NCI-H748 (cell line): ENCODE results near the gene TM7SF2.

ENCODE experiments used
- DNase-seq: peaks from one replicate; lab custom pipeline; 2025; ENCODE audit not compliant: unreplicated experiment; lab: John Stamatoyannopoulos, UW

Gene TM7SF2

DNA sequence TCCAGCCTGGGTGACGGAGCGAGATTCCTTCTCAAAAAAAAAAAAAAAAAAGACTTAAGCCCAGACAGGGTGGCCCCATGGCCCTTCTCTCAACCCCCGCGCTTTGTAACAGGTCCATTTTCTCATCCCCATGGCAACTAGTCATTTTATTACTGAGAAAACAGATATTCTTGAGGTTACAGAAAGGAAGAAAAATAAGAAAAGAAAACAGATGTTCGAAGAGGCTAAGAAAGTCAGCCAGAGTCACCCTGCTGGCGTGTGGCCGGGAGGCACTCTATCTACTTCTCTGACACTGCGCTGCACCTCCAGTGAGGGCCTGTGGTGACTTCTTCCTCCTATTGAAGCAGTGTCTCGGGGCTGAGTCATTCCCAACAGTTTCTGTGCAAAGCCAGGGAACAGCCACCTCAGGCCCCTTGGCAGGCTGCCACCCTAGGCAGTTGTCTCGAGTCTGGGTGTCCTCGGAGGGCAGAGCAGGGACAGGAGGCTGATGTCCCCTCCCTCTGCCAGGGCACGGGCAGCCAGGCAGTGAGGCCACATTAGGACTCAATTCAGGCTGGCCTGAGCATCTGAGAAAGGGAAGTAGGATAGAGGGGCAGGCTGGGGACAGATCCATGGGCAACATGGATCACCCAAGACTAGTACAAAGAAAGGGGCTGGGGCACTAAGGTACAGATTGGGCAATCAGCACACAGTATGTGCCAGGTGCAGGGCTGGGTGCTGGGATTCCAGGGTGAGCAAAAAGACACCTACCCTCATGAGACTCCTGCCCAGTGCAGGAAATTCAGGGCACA, 39.0 kb downstream of the TM7SF2 start:
- DNase-seq, result peak; percentile 7

DNA sequence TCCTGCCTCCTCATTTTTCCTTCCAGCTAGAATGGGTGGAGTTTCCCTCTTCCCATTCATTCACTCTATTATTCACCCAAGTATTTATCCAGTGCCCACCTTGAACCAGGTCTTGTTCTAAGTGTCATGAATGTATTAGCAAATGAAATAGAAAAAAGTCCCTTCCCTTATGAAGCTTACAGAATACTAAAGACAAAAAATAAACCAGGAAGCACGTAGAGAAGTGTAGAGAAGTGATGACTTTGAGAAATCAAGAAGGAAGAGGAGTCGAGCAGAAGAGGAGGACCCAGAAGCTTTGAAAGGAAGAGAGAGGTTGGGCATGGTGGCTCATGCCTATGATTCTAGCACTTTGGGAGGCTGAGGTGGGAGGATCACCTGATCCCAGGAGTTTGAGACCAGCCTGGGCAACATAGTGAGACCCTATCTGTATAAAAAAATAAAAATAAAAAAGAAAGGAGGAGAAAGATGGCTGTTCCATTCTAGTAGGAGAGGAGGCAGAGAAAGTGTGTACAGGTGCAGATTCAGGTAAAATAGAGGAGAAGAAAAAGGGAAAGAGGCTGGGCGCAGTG, 39.7 kb downstream of the TM7SF2 start:
- DNase-seq, result no peak

GRCh38 chr11:65152122-65152521, 40.5 kb downstream of the TM7SF2 start:
- no peak for DNase-seq

GRCh38 chr11:65156256-65156655, 44.6 kb downstream of the TM7SF2 start:
- DNase-seq, result no peak

DNA sequence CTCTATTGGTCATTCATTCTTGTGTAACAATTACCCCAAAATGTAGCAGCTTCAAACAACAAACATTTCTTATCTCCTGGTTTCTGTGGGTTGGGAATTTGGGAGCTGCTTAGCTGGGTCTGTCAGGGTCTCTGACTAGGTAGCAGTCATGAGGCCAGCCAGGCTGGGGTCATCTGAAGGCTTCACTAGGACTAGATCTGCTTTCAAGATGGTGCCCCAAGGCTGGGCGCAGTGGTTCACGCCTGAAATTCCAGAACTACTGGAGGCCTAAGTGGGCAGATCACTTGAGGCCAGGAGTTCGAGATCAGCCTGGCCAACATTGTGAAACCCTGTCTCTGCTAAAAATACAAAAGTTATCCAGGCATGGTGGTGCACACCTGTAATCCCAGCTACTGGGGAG, 45.3 kb downstream of the TM7SF2 start:
- no peak for DNase-seq

DNA sequence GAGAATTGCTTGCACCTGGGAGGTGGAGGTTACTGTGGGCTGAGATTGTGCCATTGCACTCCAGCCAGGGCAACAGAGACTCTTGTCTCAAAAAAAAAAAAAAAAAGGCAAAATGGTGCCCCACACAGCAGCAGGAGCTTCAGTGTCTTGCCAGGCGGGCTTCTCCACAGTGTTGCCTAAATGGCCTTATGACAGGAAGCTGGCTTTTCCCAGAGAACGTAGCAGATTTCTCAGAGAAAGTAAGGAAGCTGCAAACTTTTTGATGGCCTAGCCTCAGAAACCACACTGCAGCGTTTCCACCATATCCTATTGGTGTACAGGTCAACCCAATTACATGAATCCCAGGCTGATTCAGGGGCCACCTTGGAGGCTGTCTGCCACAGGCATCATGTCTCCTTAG, 45.7 kb downstream of the TM7SF2 start:
- no peak for DNase-seq

- DNase-seq, result no peak
Measured at GRCh38 chr11:65159012-65159411, 47.3 kb downstream of the TM7SF2 start.

- no peak for DNase-seq
Measured at GRCh38 chr11:65160643-65161042, 49.0 kb downstream of the TM7SF2 start.

GRCh38 chr11:65163684-65164083, 52.0 kb downstream of the TM7SF2 start:
- no peak for DNase-seq
